HG03565 (cell line): ENCODE results near the gene MRPS2.

Experiments used
- ATAC-seq: cut with Tn5 transposase; IDR thresholded peaks from one replicate; pipeline ENCODE4 v1.9.1; 2021; ENCODE audit warnings: mild to moderate bottlenecking, moderate library complexity; ENCODE audit not compliant: unreplicated experiment

MRPS2 gene

GRCh38 chr9:135480071-135480939 is 20.2 kb upstream of the MRPS2 start:
- ATAC-seq = no peak

GRCh38 chr9:135480940-135481310 is 19.6 kb upstream of the MRPS2 start:
- no peak for ATAC-seq

- no peak for ATAC-seq
These were observed 18.3 kb upstream of the MRPS2 start for GRCh38 chr9:135482015-135482754.

- no peak for ATAC-seq
These were observed 15.8 kb upstream of the MRPS2 start for GRCh38 chr9:135484460-135485277.

- no peak for ATAC-seq
These were observed 15.1 kb upstream of the MRPS2 start for GRCh38 chr9:135485385-135485784.

GRCh38 chr9:135485832-135486231 is 14.7 kb upstream of the MRPS2 start:
- no peak for ATAC-seq

DNA sequence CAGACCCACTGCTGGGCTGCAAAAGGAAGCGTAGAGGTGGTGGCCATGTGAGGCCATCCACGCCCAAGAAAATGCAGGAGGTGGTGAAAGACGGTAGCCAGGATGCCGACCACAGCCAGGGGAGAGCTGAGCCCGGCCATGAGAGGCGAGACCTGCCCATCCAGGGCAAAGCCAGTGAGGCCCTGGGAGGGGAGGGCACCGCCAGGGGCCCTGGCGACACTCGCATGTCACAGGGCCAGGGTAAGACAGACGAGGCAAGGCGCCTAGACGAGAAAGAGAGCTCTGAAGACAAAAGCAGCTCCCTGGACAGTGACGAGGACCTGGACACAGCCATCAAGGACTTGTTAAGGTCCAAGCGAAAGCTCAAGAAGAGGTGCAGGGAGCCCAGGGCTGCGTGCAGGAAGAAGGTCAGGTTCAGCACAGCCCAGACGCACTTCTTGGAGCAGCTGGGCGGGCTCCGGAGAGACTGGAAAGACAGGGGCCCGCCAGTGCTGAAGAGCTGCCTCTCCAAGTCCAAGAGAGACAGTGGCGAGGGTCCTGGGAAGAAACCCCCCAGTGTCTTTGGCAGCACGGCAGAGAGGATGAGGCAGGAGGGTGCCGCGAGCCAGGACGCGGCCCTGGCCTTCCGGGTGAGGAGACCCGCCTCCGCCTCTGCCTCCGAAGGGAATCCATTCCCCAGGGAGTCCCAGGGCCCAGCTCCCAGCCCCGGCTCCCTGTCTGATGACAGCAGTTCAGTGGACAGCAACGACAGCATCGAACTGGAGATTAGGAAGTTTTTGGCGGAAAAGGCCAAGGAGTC is 14.0 kb upstream of the MRPS2 start:
- no peak for ATAC-seq

- ATAC-seq = no peak
These were observed 13.0 kb upstream of the MRPS2 start for GRCh38 chr9:135487281-135488012.

- no peak for ATAC-seq
These were observed 12.5 kb upstream of the MRPS2 start for GRCh38 chr9:135488013-135488330.

GRCh38 chr9:135488527-135488926 is 12.0 kb upstream of the MRPS2 start:
- ATAC-seq = no peak

GRCh38 chr9:135489188-135489906 is 11.1 kb upstream of the MRPS2 start:
- no peak for ATAC-seq

- no peak for ATAC-seq
These were observed 10.2 kb upstream of the MRPS2 start for GRCh38 chr9:135490166-135490870.

DNA sequence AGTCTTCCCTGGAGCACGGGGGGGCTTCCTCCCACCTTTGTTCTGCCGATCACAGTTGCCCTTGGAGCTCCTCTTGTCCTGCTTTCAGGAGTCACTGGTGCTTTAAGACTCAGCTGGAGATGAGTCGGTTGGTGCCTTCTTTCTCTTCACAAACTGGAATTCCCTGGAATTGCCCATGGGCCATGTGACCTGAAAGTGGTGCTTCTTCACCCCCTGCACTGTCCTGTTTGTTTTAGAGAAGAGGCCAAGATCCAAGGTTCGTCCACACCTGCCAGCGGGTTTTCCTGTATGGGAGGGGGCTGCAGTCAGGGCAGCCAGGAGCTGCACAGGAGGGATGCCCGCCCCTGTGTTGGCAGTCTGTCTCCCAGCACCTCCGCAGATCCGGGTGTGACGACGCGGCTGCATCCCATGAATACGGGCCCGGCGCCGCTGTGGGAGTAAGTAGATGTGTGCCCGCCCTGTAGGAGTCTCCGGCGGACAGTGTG is 9.5 kb upstream of the MRPS2 start:
- no peak for ATAC-seq

- ATAC-seq = no peak
These were observed 8.7 kb upstream of the MRPS2 start for GRCh38 chr9:135491764-135492163.

- ATAC-seq = no peak
These were observed 7.4 kb upstream of the MRPS2 start for GRCh38 chr9:135492886-135493669.

DNA sequence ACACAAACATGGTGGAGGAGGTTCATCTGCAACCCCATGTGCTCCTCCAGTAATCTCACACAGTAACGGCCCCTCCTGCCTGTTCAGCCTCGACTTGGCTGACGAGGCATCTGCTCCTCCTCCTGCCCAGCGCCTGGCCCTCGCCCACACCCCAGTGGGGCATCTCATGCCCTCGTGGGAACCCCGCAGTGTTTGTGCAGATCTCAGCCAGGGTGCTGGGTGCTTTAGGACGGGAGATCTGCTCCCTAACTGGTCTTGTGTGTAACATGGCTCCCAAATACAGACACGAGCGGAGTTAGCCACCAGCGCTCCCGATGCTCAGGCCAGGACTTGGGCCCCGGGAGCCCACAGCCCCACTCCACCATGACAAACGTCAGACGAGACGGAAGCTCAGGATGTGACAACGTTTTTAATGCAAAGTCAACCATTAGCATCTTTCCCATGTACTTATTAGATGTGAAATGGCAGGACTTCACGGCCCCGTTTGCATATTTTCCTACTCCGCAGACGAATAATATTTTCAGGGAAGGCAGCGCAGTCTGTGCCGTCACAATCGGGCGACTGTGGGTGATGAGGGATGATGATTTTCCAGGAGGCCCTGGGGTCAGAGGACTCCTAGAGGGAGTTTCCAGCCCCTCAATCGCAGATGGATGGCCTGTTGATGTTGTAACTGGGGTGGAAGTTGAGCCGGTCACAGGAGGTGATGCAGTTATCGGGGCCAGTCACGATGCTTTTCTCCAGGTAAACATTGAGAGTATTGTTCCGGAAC is 5.5 kb upstream of the MRPS2 start:
- ATAC-seq = no peak
